Measurements from ENCODE around the gene RAB40A. TPM values are rescaled to one million over a fixed set of nuclear protein-coding genes. Genes with fewer than 3 reads are reported as not detected.

The RAB40A gene
- total and polyA plus RNA-seq, 2 donors (not counting 1 experiment from before 2014, with no cell fraction given) = 0.15 to 0.67 TPM

GRCh38 chrX:103453655-103454054 lies 65.6 kb downstream of the RAB40A start:
- no peaks in the 10 kb centered on the region for H3K27me3 ChIP-seq (replicated peaks in 1 of 4; ENCODE audit: control extremely low read depth in 1 of 4, control insufficient read depth in 3 of 4, insufficient read depth in 4 of 4, low read length in 3 of 4)
- ATAC-seq (ENCODE audit: low read depth) (no peak), DNase-seq (no peak)
- H3K36me3 ChIP-seq (replicated peaks in 1 of 2; ENCODE audit: control extremely low read depth in 1 of 2, control insufficient read depth in 1 of 2, extremely low read depth in 1 of 2, insufficient read depth in 2 of 2, low read length in 1 of 2) = no peaks in the 10 kb centered on the region
- Mint-ChIP-seq H3K4me3 (no peak overlapping the region), H3K4me1 (no peaks in the 10 kb centered on the region), H3K27me3 (no peaks in the 10 kb centered on the region), H3K27ac (no peak overlapping the region), H3K9me3 (ENCODE audit: insufficient read depth) (peaks cover 2% of the 10 kb centered on the region)
- H3K27ac ChIP-seq (ENCODE audit: low read length in 2 of 2) = no peak overlapping the region
- no CpG with 5 or more reads among the region's 2 CpGs for WGBS (ENCODE audit: insufficient coverage)
- H4K20me1 ChIP-seq (ENCODE audit: control insufficient read depth, insufficient read depth, low read length, poor library complexity, severe bottlenecking) = no peaks in the 10 kb centered on the region
- ChIA-PET CTCF (no interaction called here), POLR2A (no interaction called here)
- no peaks in the 10 kb centered on the region for H3K79me2 ChIP-seq (ENCODE audit: control insufficient read depth, insufficient read depth, low read length)
- no peak overlapping the region for H3K4me2 ChIP-seq (replicated peaks; ENCODE audit: low read depth, low read length, poor library complexity, severe bottlenecking)
- intact Hi-C loops (cut with micrococcal nuclease) = no loop called here
- no peaks in the 10 kb centered on the region for H3K9me3 ChIP-seq (ENCODE audit: control extremely low read depth in 1 of 3, control insufficient read depth in 2 of 3, insufficient read depth in 1 of 3, low read length in 2 of 3)
- H3K4me3 ChIP-seq (ENCODE audit: control extremely low read depth in 1 of 5, extremely low read depth in 1 of 5, insufficient read depth in 1 of 5, low read depth in 2 of 5, low read length in 4 of 5) = no peak overlapping the region
- no peak overlapping the region for H3K9ac ChIP-seq (ENCODE audit: low read length)
- H2AFZ ChIP-seq (ENCODE audit: insufficient read depth, low read depth, low read length, poor library complexity, severe bottlenecking) = no peak overlapping the region
- no peak for TF ChIP-seq CTCF (IDR thresholded peaks at IDR 0.05)
- TF ChIP-seq EZH2 (IDR thresholded peaks at IDR 0.05; ENCODE audit: borderline replicate concordance, insufficient read depth, low read depth, low read length, poor library complexity, severe bottlenecking) = no peak
- H3K4me1 ChIP-seq (ENCODE audit: control insufficient read depth in 2 of 2, insufficient read depth in 2 of 2, low read length in 2 of 2) = no peaks in the 10 kb centered on the region

Other genes starting within 250 kb of the RAB40A start
- not detected in 2 replicates for gene TCEAL5, start 242.7 kb downstream of the RAB40A start, total RNA-seq
- gene TCEAL5, start 242.7 kb downstream of the RAB40A start, polyA plus RNA-seq = not detected in 2 replicates
- 15.9 and 17.9 TPM in 2 replicates for gene BEX2, start 208.5 kb downstream of the RAB40A start, total RNA-seq
- gene BEX2, start 208.5 kb downstream of the RAB40A start, polyA plus RNA-seq = 34.6 and 78.5 TPM in 2 replicates
- gene TCEAL7, start 189.2 kb downstream of the RAB40A start, total RNA-seq = not detected in 2 replicates
- not detected in 2 replicates for gene TCEAL7, start 189.2 kb downstream of the RAB40A start, polyA plus RNA-seq
- 0.39 and 0.42 TPM in 2 replicates for gene TCEAL9, start 163.0 kb downstream of the RAB40A start, total RNA-seq
- 0.25 and 0.34 TPM in 2 replicates for gene TCEAL9, start 163.0 kb downstream of the RAB40A start, polyA plus RNA-seq
- 1.7 TPM in 1 of 2 replicates, not detected in the other for gene BEX3, start 143.0 kb downstream of the RAB40A start, total RNA-seq
- 0.37 and 2.2 TPM in 2 replicates for gene BEX3, start 143.0 kb downstream of the RAB40A start, polyA plus RNA-seq
- gene TCEAL4, start 66.0 kb upstream of the RAB40A start, total RNA-seq = 22.4 and 23.1 TPM in 2 replicates
- gene TCEAL4, start 66.0 kb upstream of the RAB40A start, polyA plus RNA-seq = 3.0 and 6.5 TPM in 2 replicates
- 6.7 and 8.3 TPM in 2 replicates for gene TCEAL3, start 88.5 kb upstream of the RAB40A start, total RNA-seq
- gene TCEAL3, start 88.5 kb upstream of the RAB40A start, polyA plus RNA-seq = 1.3 and 9.7 TPM in 2 replicates
- gene TCEAL1, start 109.5 kb upstream of the RAB40A start, total RNA-seq = 15.1 and 16.7 TPM in 2 replicates
- 12.5 and 13.4 TPM in 2 replicates for gene TCEAL1, start 109.5 kb upstream of the RAB40A start, polyA plus RNA-seq
- gene MORF4L2, start 167.2 kb upstream of the RAB40A start, total RNA-seq = 81.8 and 103 TPM in 2 replicates
- gene MORF4L2, start 167.2 kb upstream of the RAB40A start, polyA plus RNA-seq = 69.3 and 142 TPM in 2 replicates
- gene TMEM31, start 191.4 kb upstream of the RAB40A start, total RNA-seq = 0.44 TPM in 1 of 2 replicates, not detected in the other
- 0.23 and 0.25 TPM in 2 replicates for gene TMEM31, start 191.4 kb upstream of the RAB40A start, polyA plus RNA-seq